GM12873 (cell line): ENCODE measurements around the gene SLC22A8.

Source experiments
- TF ChIP-seq, protein P1 (sequence below): IDR thresholded peaks from 2 replicates; pipeline ENCODE4 v1.5.1; 2012; ENCODE audit warnings: low read depth, mild to moderate bottlenecking, moderate library complexity, low read length, control low read depth; ENCODE audit not compliant: insufficient read depth; ENCODE audit errors: missing control alignments

SLC22A8 gene, protein sequence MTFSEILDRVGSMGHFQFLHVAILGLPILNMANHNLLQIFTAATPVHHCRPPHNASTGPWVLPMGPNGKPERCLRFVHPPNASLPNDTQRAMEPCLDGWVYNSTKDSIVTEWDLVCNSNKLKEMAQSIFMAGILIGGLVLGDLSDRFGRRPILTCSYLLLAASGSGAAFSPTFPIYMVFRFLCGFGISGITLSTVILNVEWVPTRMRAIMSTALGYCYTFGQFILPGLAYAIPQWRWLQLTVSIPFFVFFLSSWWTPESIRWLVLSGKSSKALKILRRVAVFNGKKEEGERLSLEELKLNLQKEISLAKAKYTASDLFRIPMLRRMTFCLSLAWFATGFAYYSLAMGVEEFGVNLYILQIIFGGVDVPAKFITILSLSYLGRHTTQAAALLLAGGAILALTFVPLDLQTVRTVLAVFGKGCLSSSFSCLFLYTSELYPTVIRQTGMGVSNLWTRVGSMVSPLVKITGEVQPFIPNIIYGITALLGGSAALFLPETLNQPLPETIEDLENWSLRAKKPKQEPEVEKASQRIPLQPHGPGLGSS

GRCh38 chr11:63015521-63016215, at the start of gene SLC22A8:
Gene SLC22A8 (minus strand): TSS chr11:63015841. CDS start chr11:63014958, 883 bp downstream.
- TF ChIP-seq, protein P1, sequence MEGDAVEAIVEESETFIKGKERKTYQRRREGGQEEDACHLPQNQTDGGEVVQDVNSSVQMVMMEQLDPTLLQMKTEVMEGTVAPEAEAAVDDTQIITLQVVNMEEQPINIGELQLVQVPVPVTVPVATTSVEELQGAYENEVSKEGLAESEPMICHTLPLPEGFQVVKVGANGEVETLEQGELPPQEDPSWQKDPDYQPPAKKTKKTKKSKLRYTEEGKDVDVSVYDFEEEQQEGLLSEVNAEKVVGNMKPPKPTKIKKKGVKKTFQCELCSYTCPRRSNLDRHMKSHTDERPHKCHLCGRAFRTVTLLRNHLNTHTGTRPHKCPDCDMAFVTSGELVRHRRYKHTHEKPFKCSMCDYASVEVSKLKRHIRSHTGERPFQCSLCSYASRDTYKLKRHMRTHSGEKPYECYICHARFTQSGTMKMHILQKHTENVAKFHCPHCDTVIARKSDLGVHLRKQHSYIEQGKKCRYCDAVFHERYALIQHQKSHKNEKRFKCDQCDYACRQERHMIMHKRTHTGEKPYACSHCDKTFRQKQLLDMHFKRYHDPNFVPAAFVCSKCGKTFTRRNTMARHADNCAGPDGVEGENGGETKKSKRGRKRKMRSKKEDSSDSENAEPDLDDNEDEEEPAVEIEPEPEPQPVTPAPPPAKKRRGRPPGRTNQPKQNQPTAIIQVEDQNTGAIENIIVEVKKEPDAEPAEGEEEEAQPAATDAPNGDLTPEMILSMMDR = no peak

- TF ChIP-seq, protein P1 = no peak
These were observed 27.0 kb upstream of the SLC22A8 start for GRCh38 chr11:63042596-63042995.

DNA sequence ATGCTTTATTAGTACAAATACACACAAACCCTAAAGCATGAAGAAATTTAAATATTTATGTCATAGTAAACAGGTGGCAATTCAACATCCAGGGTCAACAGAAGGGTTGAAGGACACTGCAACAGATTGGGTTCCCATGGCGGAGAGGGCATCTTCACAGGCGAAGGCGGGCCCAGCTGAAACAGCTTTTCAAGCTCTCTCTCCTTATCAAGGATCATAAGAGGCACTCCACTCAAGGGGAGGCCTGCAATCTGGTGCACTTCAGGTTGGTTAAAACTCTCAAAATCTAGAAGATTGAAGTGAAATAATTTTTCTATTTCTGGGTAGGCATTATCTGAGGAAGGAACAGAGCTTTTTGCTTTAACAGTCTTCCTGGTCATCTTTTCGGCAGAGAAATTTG, 16.8 kb upstream of the SLC22A8 start:
- TF ChIP-seq, protein P1 = no peak

- TF ChIP-seq, protein P1 = peak; percentile 98
These were observed 8.4 kb upstream of the SLC22A8 start for GRCh38 chr11:63023841-63024648.

- TF ChIP-seq, protein P1 = no peak
These were observed 7.7 kb upstream of the SLC22A8 start for GRCh38 chr11:63023222-63023814.

DNA sequence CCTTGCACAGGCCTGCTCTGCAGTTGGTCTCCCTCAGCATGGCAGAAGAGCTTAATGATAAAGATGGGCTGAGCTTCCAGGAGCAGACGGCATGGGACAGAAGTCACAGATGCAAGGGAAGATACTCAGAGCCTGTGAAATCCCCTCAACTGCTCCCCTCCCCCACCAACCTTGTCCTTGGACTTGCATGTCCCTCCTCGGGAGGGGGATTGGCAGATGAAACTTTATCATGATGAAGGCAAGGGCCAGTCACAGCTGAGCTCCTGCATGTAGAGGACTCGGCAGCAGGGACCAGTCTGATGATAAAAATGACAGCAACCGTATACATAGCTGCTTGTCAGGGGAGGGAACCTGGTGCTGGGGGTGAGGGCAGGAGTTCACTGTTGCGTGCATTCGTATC, 6.8 kb upstream of the SLC22A8 start:
- TF ChIP-seq, protein P1 = no peak
